RWPE2 (cell line): Measurements from ENCODE around the gene CCL20.

Source experiments
- ATAC-seq: fragments of 200-7000 bp; cut with Tn5 transposase; 3 replicates; pipeline ENCODE4 v1.9.1; 2021; ENCODE audit warnings: low read depth
- DNase-seq: peaks from one replicate; pipeline ENCODE4 v3.0.0-alpha.2; 2020; ENCODE audit warnings: low spot score
- H3K27ac ChIP-seq: fragments of 450-650 bp; 2 replicates; pipeline ENCODE4 v1.5.1; 2017; ENCODE audit warnings: mild to moderate bottlenecking; ENCODE audit not compliant: poor library complexity, severe bottlenecking
- H3K27me3 ChIP-seq: fragments of 250-450 bp; sonication (Bioruptor Pico); 2 replicates; pipeline ENCODE4 v1.5.1; 2021; ENCODE audit warnings: mild to moderate bottlenecking, moderate library complexity; ENCODE audit not compliant: insufficient read depth, poor library complexity, severe bottlenecking
- H3K36me3 ChIP-seq: fragments of 250-450 bp; sonication (Bioruptor Pico); 2 replicates; pipeline ENCODE4 v1.5.1; 2020; ENCODE audit warnings: low read depth, mild to moderate bottlenecking, moderate library complexity
- H3K4me1 ChIP-seq: fragments of 250-450 bp; sonication (Bioruptor Pico); 2 replicates; pipeline ENCODE4 v1.5.1; 2021; ENCODE audit warnings: mild to moderate bottlenecking, moderate library complexity; ENCODE audit not compliant: insufficient read depth, poor library complexity, severe bottlenecking
- H3K4me3 ChIP-seq: fragments of 250-450 bp; sonication (Bioruptor Pico); 2 replicates; pipeline ENCODE4 v1.5.1; 2021; ENCODE audit warnings: mild to moderate bottlenecking, moderate library complexity; ENCODE audit not compliant: severe bottlenecking
- H3K9me3 ChIP-seq: fragments of 250-450 bp; sonication (Bioruptor Pico); 2 replicates; pipeline ENCODE4 v1.5.1; 2021; ENCODE audit warnings: mild to moderate bottlenecking, moderate library complexity; ENCODE audit not compliant: severe bottlenecking
- CTCF ChIP-seq: fragments of 450-650 bp; IDR thresholded peaks from one replicate; pipeline ENCODE4 v1.5.1; 2017; ENCODE audit warnings: mild to moderate bottlenecking, moderate library complexity; ENCODE audit not compliant: poor library complexity, severe bottlenecking

CCL20 gene

GRCh38 chr2:227862227-227862740 lies 48.6 kb downstream of the CCL20 start:
- Histone ChIP-seq H3K27ac (peak overlapping the region; percentile 90), H3K27me3 (no peaks in the 10 kb centered on the region), H3K4me1 (peaks cover 25% of the 10 kb centered on the region), H3K9me3 (no peaks in the 10 kb centered on the region), H3K4me3 (no peak overlapping the region), H3K36me3 (no peaks in the 10 kb centered on the region)
- TF ChIP-seq CTCF = peak; percentile 69
- no peak for DNase-seq
- no peak for ATAC-seq

- DNase-seq (no peak), ATAC-seq (peak; percentile 96)
- peak; percentile 24 for TF ChIP-seq CTCF
- Histone ChIP-seq H3K27ac (peak overlapping the region; percentile 90), H3K9me3 (no peaks in the 10 kb centered on the region), H3K4me3 (no peak overlapping the region), H3K36me3 (no peaks in the 10 kb centered on the region), H3K4me1 (peaks cover 25% of the 10 kb centered on the region), H3K27me3 (no peaks in the 10 kb centered on the region)
These were observed 49.3 kb downstream of the CCL20 start for GRCh38 chr2:227862741-227863588.

GRCh38 chr2:227864161-227864756 lies 50.6 kb downstream of the CCL20 start:
- Histone ChIP-seq H3K27ac (peak overlapping the region; percentile 90), H3K4me1 (peaks cover 25% of the 10 kb centered on the region), H3K36me3 (no peaks in the 10 kb centered on the region), H3K4me3 (no peak overlapping the region), H3K9me3 (no peaks in the 10 kb centered on the region), H3K27me3 (no peaks in the 10 kb centered on the region)
- no peak for TF ChIP-seq CTCF
- no peak for ATAC-seq
- no peak for DNase-seq

- H3K4me3 ChIP-seq = no peak overlapping the region
- no peaks in the 10 kb centered on the region for H3K9me3 ChIP-seq
- H3K36me3 ChIP-seq = no peaks in the 10 kb centered on the region
- no peak for TF ChIP-seq CTCF
- peak overlapping the region; percentile 90 for H3K27ac ChIP-seq
- H3K27me3 ChIP-seq = no peaks in the 10 kb centered on the region
- peaks cover 26% of the 10 kb centered on the region for H3K4me1 ChIP-seq
- DNase-seq (no peak), ATAC-seq (no peak)
These were observed 51.6 kb downstream of the CCL20 start for GRCh38 chr2:227865291-227865690.
